ENCODE data around the gene HCFC1.

The HCFC1 gene

DNA sequence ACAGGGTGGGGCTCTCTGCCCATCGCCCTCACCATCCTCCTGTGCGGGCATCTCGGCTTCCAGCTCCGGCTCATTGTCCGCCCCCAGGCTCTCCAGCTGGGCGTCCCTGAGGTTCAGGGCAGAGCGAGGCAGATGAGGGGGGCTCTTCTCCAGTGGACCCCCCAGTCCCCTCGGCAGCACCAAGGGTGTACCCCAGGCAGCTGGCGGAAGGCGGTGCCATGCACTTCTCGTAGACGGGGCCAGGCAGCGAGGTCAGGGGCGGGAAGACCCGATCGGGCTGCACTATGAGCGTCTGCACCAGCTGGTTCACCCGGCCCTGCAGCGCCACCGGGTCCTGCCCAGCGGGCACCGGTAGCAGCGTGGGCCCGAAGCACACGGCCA is 61.6 kb downstream of the HCFC1 start:
- DNase-seq (ENCODE audit: insufficient read length), result no peak
- no peak for TF ChIP-seq POLR2AphosphoS5 (IDR thresholded peaks at IDR 0.05; ENCODE audit: low read depth, low read length)
- TF ChIP-seq POLR2A (IDR thresholded peaks at IDR 0.05; ENCODE audit: low read depth, low read length), result no peak
- no peak for TF ChIP-seq TAF1 (IDR thresholded peaks at IDR 0.05; ENCODE audit: borderline replicate concordance, low read depth, low read length)
- FAIRE-seq, result no peak

DNA sequence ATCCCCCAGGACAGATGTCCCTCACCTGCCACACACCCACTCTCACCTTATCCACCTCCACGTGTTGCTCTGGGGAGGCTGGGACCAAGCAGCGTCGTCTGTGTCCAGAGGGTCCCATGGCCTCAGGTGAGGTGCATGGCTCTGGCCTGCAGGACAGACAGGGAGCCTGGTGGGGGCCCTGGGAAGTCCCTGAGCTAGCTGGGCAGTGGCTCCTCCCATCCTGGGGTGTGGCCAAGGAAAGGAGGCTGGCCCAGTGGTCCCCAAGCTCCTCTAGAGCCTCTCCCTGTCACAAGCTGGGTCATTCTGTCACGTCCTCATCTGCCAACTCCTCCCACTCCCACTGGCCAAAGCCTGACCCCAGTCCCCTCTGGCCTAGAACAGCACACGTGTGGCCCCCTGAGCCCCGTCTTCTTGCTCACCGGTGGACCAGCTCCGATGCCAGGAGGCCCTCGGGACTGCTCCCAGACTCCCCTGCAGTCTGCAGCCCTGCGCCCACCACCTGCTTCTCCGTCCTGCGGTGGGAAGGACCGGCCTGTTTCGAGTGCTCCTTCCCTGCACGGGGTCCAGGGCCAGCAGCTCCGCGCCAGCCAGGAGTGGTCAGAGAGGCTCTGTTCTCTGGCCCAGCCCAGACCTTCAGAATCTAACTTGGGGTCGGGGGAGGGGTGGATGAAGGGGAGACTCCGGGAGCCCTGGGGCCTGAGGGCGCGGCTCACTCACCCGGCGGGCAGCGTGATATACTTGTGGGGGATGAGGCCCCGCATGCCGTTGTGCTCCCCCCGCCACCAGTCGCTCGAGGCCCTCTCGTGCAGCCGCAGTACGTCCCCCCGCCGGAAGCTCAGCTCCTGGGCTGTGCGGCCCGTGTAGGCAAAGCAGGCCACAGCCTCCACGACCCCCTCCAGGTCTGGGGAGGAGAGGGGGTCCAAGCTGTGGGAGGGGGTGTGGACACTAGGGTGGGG is 62.3 kb downstream of the HCFC1 start:
- FAIRE-seq, result no peak
- DNase-seq (ENCODE audit: insufficient read length), result no peak
- no peak for TF ChIP-seq TAF1 (IDR thresholded peaks at IDR 0.05; ENCODE audit: borderline replicate concordance, low read depth, low read length)
- TF ChIP-seq POLR2AphosphoS5 (IDR thresholded peaks at IDR 0.05; ENCODE audit: low read depth, low read length), result no peak
- no peak for TF ChIP-seq POLR2A (IDR thresholded peaks at IDR 0.05; ENCODE audit: low read depth, low read length)

DNA sequence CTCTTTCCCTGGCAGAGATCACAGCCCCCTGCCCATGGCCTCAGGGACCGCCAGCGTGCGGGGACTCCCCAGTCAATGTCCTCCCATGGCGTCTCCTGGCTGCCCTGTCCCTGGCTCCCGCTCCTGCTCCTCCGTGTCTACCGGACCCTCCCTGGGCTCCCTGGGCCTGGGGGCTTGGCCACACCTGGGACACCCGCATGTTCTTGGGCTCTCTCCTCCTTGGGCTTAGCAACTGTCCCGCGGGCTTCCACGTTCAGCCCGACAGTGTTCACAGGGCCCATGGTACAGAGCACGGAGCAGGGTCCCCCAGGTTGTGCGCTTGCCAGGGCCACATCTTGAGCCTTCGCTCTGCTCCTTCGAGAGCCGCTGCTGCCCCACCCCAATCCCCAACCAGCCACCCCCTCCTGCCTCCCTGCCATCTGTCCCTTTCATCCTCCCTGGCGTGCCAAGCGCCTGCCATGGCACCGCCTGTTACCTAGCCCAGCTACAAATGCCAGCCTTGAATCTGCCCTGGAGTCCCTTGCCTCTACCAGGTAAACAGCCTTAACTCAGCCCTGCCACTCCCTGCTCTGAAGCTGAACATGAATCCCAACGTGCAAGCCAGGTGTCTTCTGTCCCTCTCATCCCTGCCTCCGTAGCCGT is 63.3 kb downstream of the HCFC1 start:
- FAIRE-seq, result no peak
- DNase-seq (ENCODE audit: insufficient read length), result no peak
- TF ChIP-seq TAF1 (IDR thresholded peaks at IDR 0.05; ENCODE audit: borderline replicate concordance, low read depth, low read length) (no peak), POLR2AphosphoS5 (IDR thresholded peaks at IDR 0.05; ENCODE audit: low read depth, low read length) (no peak), POLR2A (IDR thresholded peaks at IDR 0.05; ENCODE audit: low read depth, low read length) (no peak)

DNA sequence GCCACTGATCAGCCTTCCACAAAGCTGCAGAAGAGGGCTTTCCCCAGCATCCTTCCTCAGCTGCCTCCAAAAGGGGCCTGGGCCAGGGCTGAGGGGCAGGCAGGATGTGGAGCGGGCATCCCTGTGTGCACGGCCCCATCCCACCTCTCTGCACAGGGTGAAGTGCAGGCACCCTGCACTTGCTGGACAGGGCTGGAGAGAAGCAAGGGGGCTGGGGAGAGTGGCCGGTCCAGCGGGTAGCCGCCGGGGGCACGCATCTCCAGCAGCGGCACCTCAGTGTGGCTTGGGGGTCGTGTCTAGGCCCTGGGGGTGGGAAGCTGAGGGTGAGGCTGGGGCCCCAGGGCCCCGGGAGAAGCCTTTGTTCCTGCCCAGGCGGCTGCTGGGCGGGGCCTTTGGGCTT is 64.2 kb downstream of the HCFC1 start:
- FAIRE-seq (no peak), DNase-seq (ENCODE audit: insufficient read length) (no peak)
- TF ChIP-seq POLR2AphosphoS5 (IDR thresholded peaks at IDR 0.05; ENCODE audit: low read depth, low read length) (no peak), POLR2A (IDR thresholded peaks at IDR 0.05; ENCODE audit: low read depth, low read length) (no peak), TAF1 (IDR thresholded peaks at IDR 0.05; ENCODE audit: borderline replicate concordance, low read depth, low read length) (no peak)

DNA sequence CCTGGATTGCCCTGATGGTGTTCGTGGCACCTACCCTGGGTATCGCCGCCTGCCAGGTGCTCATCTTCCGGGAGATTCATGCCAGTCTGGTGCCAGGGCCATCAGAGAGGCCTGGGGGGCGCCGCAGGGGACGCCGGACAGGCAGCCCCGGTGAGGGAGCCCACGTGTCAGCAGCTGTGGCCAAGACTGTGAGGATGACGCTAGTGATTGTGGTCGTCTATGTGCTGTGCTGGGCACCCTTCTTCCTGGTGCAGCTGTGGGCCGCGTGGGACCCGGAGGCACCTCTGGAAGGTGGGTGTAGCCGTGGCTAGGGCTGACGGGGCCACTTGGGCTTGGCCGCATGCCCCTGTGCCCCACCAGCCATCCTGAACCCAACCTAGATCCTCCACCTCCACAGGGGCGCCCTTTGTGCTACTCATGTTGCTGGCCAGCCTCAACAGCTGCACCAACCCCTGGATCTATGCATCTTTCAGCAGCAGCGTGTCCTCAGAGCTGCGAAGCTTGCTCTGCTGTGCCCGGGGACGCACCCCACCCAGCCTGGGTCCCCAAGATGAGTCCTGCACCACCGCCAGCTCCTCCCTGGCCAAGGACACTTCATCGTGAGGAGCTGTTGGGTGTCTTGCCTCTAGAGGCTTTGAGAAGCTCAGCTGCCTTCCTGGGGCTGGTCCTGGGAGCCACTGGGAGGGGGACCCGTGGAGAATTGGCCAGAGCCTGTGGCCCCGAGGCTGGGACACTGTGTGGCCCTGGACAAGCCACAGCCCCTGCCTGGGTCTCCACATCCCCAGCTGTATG is 65.3 kb downstream of the HCFC1 start:
- TF ChIP-seq POLR2A (IDR thresholded peaks at IDR 0.05; ENCODE audit: low read depth, low read length) (no peak), POLR2AphosphoS5 (IDR thresholded peaks at IDR 0.05; ENCODE audit: low read depth, low read length) (no peak), TAF1 (IDR thresholded peaks at IDR 0.05; ENCODE audit: borderline replicate concordance, low read depth, low read length) (no peak)
- FAIRE-seq, result no peak
- no peak for DNase-seq (ENCODE audit: insufficient read length)

DNA sequence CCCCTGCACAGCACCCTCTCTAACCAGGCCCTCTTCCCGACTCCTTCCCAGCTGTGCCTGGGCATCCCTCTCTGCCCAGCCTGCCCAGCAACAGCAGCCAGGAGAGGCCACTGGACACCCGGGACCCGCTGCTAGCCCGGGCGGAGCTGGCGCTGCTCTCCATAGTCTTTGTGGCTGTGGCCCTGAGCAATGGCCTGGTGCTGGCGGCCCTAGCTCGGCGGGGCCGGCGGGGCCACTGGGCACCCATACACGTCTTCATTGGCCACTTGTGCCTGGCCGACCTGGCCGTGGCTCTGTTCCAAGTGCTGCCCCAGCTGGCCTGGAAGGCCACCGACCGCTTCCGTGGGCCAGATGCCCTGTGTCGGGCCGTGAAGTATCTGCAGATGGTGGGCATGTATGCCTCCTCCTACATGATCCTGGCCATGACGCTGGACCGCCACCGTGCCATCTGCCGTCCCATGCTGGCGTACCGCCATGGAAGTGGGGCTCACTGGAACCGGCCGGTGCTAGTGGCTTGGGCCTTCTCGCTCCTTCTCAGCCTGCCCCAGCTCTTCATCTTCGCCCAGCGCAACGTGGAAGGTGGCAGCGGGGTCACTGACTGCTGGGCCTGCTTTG is 66.0 kb downstream of the HCFC1 start:
- no peak for TF ChIP-seq POLR2A (IDR thresholded peaks at IDR 0.05; ENCODE audit: low read depth, low read length)
- no peak for TF ChIP-seq TAF1 (IDR thresholded peaks at IDR 0.05; ENCODE audit: borderline replicate concordance, low read depth, low read length)
- TF ChIP-seq POLR2AphosphoS5 (IDR thresholded peaks at IDR 0.05; ENCODE audit: low read depth, low read length), result no peak
- no peak for DNase-seq (ENCODE audit: insufficient read length)
- FAIRE-seq, result no peak

DNA sequence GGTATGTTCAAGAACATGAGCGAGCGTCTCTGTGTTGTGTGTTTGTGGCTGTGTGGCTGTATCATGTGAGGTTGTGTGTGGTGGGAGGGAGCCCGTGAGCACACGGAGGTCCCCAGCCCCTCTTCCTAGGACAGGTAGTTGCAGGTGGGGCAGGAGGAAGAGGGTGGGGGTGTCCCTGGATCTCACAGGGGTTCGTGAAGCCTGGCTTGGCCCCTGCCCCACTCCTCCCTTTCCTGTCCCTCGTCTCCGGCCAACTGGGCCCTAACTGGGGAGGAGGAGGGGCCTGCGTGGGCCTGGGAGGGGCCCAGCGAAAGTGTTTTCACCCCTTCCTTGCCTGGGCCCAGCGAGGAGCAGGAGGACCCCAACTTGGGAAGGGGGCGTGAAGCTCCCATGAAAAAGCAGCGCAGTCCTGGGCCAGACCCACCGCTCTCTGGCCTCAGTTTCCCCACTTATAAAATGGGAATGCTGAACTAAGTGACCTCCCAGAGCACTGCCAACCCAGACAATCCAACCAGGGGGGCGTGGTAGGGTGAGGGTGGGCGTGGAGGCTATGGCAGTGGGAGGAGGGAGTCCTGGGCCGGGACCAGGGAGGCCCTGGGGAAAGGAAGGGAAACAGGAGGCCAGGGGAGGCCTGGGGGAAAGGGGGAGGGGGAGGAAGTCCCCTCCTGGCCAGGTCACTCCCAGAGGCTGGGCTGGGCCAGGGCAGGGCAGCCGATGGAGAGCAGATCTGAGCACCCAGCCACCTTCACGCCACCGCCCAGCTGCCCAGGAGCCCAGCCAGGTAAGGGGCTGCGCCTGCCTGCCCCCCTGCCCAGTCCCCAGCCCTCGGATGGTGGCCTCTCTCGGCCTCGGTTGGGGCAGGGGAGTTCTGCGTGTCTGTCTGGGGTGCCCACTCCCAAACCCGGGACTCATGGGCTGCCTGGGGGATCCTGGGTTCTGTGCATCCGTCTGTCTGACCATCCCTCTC is 67.3 kb downstream of the HCFC1 start, which contains the start of gene AVPR2:
Gene AVPR2, plus strand, starts transcription at position 683 of the 967 bp plus-strand sequence. CDS start 473 bp downstream, outside the sequence.
- no peak for DNase-seq (ENCODE audit: insufficient read length)
- TF ChIP-seq POLR2A (IDR thresholded peaks at IDR 0.05; ENCODE audit: low read depth, low read length) (no peak; the same call in 1 of the 2 replicates), TAF1 (IDR thresholded peaks at IDR 0.05; ENCODE audit: borderline replicate concordance, low read depth, low read length) (no peak), POLR2AphosphoS5 (IDR thresholded peaks at IDR 0.05; ENCODE audit: low read depth, low read length) (no peak)

DNA sequence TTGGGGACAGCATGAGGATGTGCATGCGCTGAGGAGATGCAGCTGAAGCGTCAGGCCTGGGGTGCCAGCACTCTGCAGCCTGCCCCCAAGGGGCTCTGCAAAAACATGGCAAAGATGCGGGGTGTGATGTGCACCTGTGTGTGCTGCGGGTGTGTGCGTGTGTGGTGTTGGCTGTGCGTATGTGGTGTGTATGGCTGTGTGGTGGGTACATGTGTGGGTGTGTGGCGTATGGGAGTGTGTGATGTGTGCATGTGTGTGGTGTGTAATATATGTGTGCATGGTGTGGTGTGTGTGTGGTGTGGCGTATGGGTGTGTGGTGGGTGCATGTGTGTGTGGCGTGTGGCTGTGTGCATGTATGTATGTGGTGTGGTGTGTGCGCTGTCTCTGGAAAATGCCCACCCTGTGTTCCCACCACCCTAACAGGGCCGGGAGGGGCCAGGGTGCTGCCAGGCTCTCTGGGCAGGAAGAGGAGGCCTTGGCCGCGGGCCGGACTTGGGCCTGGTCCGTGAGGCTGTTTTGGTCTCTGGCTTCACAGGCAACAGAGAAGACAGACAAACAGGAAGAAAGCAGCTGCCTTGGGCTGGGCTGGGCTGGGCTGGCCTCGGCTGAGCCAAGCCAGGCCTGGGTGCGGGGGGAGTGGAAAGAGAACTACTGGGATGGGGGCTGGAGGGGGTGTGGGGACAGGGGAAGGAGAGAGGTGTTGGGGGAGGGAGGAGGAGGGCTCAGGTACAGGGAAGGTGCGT is 68.2 kb downstream of the HCFC1 start:
- no peak for DNase-seq (ENCODE audit: insufficient read length)
- FAIRE-seq, result peak; percentile 57
- TF ChIP-seq POLR2AphosphoS5 (IDR thresholded peaks at IDR 0.05; ENCODE audit: low read depth, low read length) (peak; percentile 24; the same call in 1 of the 2 replicates), POLR2A (IDR thresholded peaks at IDR 0.05; ENCODE audit: low read depth, low read length) (no peak)

More for the DNA sequence above, 67.3 kb downstream of the HCFC1 start, which contains the start of gene AVPR2:
- no peak for FAIRE-seq

DNA sequence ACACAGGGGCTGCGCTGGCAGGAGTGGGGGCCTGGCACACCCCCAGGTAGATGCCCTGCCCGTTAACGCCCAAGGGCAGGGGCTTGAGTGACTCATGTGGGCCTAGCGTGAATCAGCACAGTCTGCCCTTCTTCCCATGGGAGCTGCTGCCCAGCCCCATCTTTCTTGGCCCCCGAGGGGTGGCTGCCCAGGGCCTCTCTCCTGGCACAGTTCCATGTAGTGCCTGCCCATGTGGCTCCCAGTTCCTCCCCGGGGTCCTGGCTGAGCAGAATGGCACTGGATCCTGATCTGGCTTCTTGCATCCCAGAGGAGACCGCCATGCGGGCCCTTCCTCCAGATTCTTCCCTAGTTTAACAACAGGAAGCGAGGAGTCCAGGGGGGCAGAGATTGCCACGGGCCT is 69.2 kb downstream of the HCFC1 start:
- TF ChIP-seq POLR2AphosphoS5 (IDR thresholded peaks at IDR 0.05; ENCODE audit: low read depth, low read length), result no peak
- TF ChIP-seq TAF1 (IDR thresholded peaks at IDR 0.05; ENCODE audit: borderline replicate concordance, low read depth, low read length), result no peak
- no peak for TF ChIP-seq POLR2A (IDR thresholded peaks at IDR 0.05; ENCODE audit: low read depth, low read length)
- DNase-seq (ENCODE audit: insufficient read length) (no peak), FAIRE-seq (no peak)
